GM11168 (cell line): ENCODE results near the gene TAF9.

Experiments used
- in situ Hi-C: fragments of 300-500 bp; cut with MboI; formaldehyde crosslinking; loops from one replicate; pipeline ENCODE4 v1.12.0; 2022; ENCODE audit warnings: low sequenced_read_pairs; ENCODE audit not compliant: unreplicated experiment

The TAF9 gene

DNA sequence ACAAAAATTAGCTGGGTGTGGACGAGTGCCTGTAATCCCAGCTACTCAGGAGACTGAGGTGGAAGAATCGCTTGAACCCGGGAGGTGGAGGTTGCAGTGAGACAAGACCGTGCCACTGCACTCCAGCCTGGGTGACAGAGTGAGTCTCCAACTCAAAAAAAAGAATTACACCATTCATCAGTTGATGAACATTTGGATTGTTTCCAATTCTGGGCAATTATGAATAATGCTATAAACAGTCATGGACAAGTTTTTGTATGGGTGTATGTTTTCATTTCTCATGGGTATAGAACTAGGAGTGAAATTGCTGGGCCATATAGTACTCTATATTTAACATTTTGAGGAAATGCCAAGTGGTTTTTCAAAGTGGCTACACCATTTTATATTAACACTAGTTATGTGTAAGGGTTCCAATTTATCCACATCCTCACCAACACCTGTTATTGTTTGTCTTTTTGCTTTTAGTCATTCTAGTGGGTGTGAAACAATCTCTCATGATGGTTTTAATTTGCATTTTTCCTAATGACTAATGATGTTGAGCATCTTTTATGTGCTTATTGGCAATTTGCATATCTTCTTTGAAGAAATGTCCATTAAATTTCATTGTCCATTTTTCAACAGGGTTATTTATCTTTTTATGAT, 27.7 kb downstream of the TAF9 start:
- in situ Hi-C loops: no loop called here

GRCh38 chr5:69335341-69335935, 33.9 kb downstream of the TAF9 start:
- in situ Hi-C loops: loop anchor here (10.0 kb wide), 1 partner anchor 241 kb away; the partner anchor contains the start of gene SLC30A5

DNA sequence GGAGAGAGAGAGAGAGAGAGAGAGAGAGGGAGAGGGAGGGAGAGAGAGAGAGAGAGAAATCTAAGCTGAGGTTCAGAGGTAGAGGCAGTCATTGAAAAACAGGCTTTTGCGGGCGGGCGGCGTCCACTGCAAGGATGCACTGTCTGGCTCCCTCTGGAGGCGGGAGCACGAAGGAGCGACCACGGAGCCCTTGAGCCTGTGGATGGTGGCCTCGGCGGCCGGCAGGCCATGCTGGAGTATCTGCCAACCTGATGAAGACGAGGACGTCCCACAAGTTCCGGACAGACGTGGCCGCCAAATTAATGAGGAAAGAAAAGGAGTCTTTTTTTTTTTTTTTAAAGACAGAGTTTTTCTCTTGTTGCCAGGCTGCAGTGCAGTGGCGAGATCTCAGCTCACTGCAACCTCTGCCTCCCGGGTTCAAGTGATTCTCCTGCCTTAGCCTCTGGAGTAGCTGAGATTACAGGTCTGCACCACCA, 34.5 kb downstream of the TAF9 start:
- in situ Hi-C loops: loop anchor here (10.0 kb wide), 1 partner anchor 240 kb away; the partner anchor contains the start of gene SLC30A5

- in situ Hi-C loops: loop anchor here (10.0 kb wide), 1 partner anchor 239 kb away; the partner anchor contains the start of gene SLC30A5
These were observed 35.5 kb downstream of the TAF9 start for GRCh38 chr5:69333668-69334315.

DNA sequence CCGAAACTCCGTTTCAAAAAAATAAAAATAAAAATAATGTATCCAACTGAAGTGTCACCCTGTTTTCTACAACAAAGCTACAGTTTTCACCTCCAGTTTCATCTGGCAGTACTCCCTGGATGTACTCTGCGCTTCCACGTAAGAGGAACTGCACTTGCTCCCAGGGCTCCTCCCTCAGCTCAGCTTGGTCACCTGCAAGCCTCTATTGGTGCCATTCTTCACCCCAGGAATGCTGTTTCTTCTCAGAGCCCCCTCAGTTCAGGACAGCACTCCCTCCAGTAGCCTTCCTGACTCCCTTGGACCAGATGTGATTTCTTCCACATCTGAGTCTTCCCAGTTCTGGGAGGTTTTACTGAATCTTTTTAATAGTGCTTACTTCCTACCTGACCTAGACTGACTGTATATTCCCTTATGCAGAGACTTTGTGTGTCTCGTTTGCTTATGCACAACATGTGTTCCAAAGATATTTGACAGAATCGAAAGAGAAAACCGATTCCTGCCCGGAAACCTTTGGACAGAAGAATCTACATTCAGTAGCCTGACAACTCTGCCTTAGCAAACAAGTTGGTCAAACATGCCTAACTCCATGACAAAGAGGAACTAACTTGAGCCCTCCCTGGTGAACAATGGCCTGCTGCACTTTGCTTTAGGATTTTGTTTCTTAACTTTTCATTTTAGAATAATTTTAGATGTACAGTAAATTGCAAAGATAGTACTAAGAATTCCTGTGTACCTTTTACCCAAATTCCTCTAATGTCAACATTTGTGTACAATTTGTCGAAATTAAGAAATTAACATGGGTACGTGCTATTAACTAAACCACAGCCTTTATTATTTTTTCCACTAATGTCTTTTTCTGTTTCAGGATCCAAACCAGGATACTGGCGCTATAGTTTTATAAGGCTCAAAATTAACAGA, 37.5 kb downstream of the TAF9 start:
- in situ Hi-C loops: loop anchor here (10.0 kb wide), 1 partner anchor 237 kb away; the partner anchor contains the start of gene SLC30A5

GRCh38 chr5:69329905-69330489, 39.3 kb downstream of the TAF9 start:
- in situ Hi-C loops: loop anchor here (10.0 kb wide), 1 partner anchor 235 kb away; the partner anchor contains the start of gene SLC30A5

DNA sequence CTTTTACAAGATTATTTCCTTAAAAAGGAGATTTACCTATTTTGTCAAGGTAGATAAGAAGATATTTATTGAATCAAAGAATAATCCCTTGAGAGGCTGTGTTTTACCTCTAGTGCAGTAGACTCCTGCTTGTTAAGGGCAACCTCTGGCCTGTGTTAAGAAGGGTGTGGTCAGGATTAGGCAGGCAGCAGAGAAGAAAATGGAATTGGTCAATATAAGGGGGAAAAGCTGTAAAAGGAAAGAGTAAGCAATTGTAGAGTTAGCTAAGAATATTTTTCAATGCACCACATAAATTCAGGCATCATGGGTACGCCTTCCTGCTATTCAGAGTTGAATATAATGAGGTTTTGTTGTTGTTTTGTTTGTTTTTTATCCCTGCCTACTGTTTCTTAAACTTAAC, 43.0 kb downstream of the TAF9 start:
- in situ Hi-C loops: no loop called here

GRCh38 chr5:69317391-69317790, 51.9 kb downstream of the TAF9 start:
- in situ Hi-C loops: no loop called here

DNA sequence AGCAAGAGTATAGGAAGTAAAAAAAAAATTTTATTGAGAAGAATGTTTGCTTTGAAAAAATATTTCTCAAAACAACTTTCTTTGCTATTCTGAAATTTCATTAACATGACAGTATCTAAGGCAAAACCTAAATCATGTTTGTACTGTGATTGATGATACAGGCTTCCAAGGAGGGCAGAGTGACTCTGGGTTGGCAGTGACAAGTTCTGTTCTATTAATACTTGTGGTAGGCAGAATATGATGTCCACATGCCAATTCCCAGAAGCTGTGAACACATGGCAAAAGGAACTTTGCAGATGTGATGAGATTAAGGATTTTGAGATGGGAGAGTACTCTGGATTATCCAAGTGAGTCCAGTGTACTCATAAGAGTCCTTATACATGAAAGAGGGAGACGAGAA, 53.3 kb downstream of the TAF9 start:
- in situ Hi-C loops: no loop called here
